Measurements from ENCODE around the gene IQCM.

The IQCM gene, protein sequence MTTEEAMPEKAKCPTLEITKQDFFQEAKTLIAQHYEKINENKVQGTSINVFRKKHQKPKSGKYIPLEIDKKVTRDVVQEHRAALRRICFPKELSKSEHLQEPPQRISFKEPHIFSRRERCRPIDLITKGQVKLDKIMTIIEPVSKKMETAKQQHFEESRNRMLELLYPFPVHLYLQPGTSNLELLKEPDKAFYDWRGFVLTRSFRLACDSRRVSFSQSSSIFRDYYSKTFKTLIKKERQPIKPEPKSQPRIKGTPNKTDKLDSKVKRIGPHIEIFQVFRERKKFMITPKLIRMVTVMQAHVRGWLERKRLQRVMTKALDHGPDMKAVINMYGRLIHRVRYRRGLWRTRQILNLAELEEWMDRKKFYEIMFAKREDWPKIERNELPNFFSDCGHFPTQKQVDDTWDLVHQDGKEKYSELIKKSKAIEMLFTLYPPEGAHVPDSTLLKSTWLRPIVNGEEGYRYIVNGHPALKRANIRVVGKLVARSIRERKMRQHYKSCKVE
- long read RNA-seq, result 0 reads

GRCh38 chr4:149815743-149816142, at the start of gene IQCM:
Gene IQCM, minus strand, starts transcription at chr4:149815843. Its CDS starts 73,152 bp downstream, at chr4:149742691.
- DNase-seq (ENCODE audit: low read depth in 1 of 2, low spot score in 1 of 2), result no peak

DNA sequence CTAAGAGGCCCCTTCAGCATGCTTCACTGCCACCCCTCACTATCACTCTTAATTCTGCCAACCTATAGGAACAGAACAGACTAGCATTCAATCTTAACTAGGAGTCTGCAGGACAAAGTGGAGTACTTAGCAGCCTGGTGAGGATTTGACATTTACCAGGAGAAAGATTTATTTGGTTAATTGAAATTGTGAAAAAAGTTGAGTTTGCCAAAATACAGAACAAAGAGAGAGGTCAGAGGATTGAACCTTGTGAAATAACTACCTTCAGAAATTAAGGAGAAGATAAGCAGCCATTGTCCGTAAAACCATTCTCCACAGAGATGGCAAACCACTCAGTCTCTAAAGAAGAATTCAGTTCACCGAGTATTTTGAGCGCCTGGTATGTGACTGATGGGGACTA, 41.8 kb upstream of the IQCM start:
- no peak overlapping the region for H3K4me3 ChIP-seq (replicated peaks; ENCODE audit: insufficient read depth, low read length)
- no peak for TF ChIP-seq REST (IDR thresholded peaks at IDR 0.05; ENCODE audit: insufficient replicate concordance, low read depth)
- TF ChIP-seq GABPA (IDR thresholded peaks at IDR 0.05; ENCODE audit: low read depth), result no peak
- no peak for TF ChIP-seq POLR2AphosphoS5 (IDR thresholded peaks at IDR 0.05; ENCODE audit: low read depth)
- no peak for TF ChIP-seq SPI1 (IDR thresholded peaks at IDR 0.05; ENCODE audit: borderline replicate concordance, low read depth)
- no peak for TF ChIP-seq CTCF (IDR thresholded peaks at IDR 0.05; ENCODE audit: insufficient read depth, low read length)
- no peak overlapping the region for H3K27ac ChIP-seq (replicated peaks)
- DNase-seq (ENCODE audit: low read depth in 1 of 2, low spot score in 1 of 2), result no peak
- H3K27me3 ChIP-seq (ENCODE audit: insufficient read depth, poor library complexity, severe bottlenecking), result no peaks in the 10 kb centered on the region

More at GRCh38 chr4:149815743-149816142, at the start of gene IQCM:
- Histone ChIP-seq H3K4me3 (replicated peaks; ENCODE audit: insufficient read depth, low read length) (no peak within 1 kb of the TSS), H3K27ac (replicated peaks) (no peak within 1 kb of the TSS), H3K27me3 (ENCODE audit: insufficient read depth, poor library complexity, severe bottlenecking) (no peaks in the 10 kb centered on the region)
- TF ChIP-seq SPI1 (IDR thresholded peaks at IDR 0.05; ENCODE audit: borderline replicate concordance, low read depth) (no peak), GABPA (IDR thresholded peaks at IDR 0.05; ENCODE audit: low read depth) (no peak), POLR2AphosphoS5 (IDR thresholded peaks at IDR 0.05; ENCODE audit: low read depth) (no peak), REST (IDR thresholded peaks at IDR 0.05; ENCODE audit: insufficient replicate concordance, low read depth) (no peak), CTCF (IDR thresholded peaks at IDR 0.05; ENCODE audit: insufficient read depth, low read length) (no peak)

DNA sequence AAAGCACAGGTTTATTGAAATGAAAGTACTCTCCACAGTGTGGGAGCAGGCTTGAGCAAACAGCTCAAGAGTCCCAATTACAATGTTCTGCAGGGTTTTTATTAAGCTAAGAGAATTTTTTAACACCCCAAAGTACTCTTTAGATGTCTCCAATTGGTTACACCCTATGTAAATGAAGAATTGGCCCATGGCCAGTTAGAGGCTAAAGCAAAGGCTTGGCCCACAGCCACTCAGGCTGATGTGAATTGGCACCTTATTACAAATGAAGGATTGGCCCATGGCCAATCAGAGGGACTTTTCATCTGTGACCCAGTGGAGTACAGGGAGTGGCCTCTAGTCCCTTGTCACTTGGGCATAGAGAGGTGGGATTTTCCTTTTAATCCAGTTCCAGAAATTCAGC, 30.1 kb upstream of the IQCM start:
- Histone ChIP-seq H3K4me3 (replicated peaks; ENCODE audit: insufficient read depth, low read length) (no peak overlapping the region), H3K27me3 (ENCODE audit: insufficient read depth, poor library complexity, severe bottlenecking) (no peaks in the 10 kb centered on the region), H3K27ac (replicated peaks) (no peak overlapping the region)
- no peak for DNase-seq (ENCODE audit: low read depth in 1 of 2, low spot score in 1 of 2)
- TF ChIP-seq SPI1 (IDR thresholded peaks at IDR 0.05; ENCODE audit: borderline replicate concordance, low read depth) (no peak), CTCF (IDR thresholded peaks at IDR 0.05; ENCODE audit: insufficient read depth, low read length) (no peak), REST (IDR thresholded peaks at IDR 0.05; ENCODE audit: insufficient replicate concordance, low read depth) (no peak), GABPA (IDR thresholded peaks at IDR 0.05; ENCODE audit: low read depth) (no peak), POLR2AphosphoS5 (IDR thresholded peaks at IDR 0.05; ENCODE audit: low read depth) (no peak)

Measured in HL-60 (cell line).